Measurements from ENCODE around the gene LIG4.

DNA sequence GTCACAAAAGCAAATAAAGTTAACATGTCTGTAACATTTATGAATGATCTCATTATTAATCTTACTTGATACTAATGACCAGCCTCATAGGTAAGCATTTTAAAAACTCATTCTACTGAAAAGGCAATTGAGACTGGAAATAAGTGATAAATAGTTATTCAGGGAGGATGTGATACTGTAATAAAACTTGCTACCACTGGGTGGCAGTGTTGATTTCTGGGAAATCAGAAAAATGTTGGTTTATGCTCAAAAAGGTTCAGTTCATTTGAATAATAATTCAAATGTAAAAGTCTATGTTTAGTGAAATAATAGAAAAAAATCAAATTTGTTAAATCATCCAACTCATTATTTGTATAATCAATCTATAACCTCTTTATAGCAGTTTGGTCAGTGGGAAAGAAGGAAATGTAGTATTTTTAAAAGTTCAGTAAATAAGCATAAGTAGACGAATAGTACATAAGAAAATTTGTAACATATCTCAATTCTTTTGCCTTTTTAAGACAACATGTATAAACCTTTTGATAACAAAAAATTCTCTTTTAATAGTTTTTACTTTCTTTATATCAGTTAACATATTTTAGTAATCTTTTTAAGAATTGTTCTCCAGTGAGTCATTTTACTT is 12.4 kb upstream of the LIG4 start:
- TF ChIP-seq, protein P1, sequence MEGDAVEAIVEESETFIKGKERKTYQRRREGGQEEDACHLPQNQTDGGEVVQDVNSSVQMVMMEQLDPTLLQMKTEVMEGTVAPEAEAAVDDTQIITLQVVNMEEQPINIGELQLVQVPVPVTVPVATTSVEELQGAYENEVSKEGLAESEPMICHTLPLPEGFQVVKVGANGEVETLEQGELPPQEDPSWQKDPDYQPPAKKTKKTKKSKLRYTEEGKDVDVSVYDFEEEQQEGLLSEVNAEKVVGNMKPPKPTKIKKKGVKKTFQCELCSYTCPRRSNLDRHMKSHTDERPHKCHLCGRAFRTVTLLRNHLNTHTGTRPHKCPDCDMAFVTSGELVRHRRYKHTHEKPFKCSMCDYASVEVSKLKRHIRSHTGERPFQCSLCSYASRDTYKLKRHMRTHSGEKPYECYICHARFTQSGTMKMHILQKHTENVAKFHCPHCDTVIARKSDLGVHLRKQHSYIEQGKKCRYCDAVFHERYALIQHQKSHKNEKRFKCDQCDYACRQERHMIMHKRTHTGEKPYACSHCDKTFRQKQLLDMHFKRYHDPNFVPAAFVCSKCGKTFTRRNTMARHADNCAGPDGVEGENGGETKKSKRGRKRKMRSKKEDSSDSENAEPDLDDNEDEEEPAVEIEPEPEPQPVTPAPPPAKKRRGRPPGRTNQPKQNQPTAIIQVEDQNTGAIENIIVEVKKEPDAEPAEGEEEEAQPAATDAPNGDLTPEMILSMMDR (conservative IDR thresholded peaks at IDR 0.05; ENCODE audit: low read length) = peak; percentile 79
- TF ChIP-seq EZH2phosphoT487 (IDR thresholded peaks at IDR 0.05; ENCODE audit: borderline replicate concordance, low read depth, low read length) = no peak

All from OCI-LY7 (cell line).